Right forelimb (tissue), 1 donor: Measurements from ENCODE around the gene PRODH.
"Not testable (repeated sequence)": the region's sequence is repeated elsewhere in the genome, so short reads cannot be mapped to it uniquely, and the experiment has no call there.

Experiments used
- DNase-seq: peaks from one replicate; pipeline ENCODE4 v3.0.0-alpha.2; 2018

The PRODH gene

GRCh38 chr22:18952022-18952421 is 15.9 kb upstream of the PRODH start:
- DNase-seq: no peak

- DNase-seq: no peak
Observed at GRCh38 chr22:18950141-18950540, 14.0 kb upstream of the PRODH start.

GRCh38 chr22:18947905-18948304 is 11.8 kb upstream of the PRODH start:
- DNase-seq: no peak

GRCh38 chr22:18947105-18947504 is 11.0 kb upstream of the PRODH start:
- not testable (repeated sequence) for DNase-seq

- DNase-seq: not testable (repeated sequence)
Observed at GRCh38 chr22:18938691-18939090, 2.6 kb upstream of the PRODH start.

- DNase-seq: not testable (repeated sequence)
Observed at GRCh38 chr22:18934688-18935087, 1.4 kb downstream of the PRODH start.

- no peak for DNase-seq
Observed at GRCh38 chr22:18933914-18934313, 2.2 kb downstream of the PRODH start.

GRCh38 chr22:18931905-18932652 is 4.0 kb downstream of the PRODH start:
- no peak for DNase-seq

- DNase-seq: no peak
Observed at GRCh38 chr22:18929459-18929858, 6.6 kb downstream of the PRODH start.

GRCh38 chr22:18927573-18927972 is 8.5 kb downstream of the PRODH start:
- DNase-seq: no peak

- DNase-seq: no peak
Observed at GRCh38 chr22:18927020-18927419, 9.1 kb downstream of the PRODH start.

- no peak for DNase-seq
Observed at GRCh38 chr22:18925368-18926064, 10.6 kb downstream of the PRODH start.

- not testable (repeated sequence) for DNase-seq
Observed at GRCh38 chr22:18920257-18920902, 15.7 kb downstream of the PRODH start.

GRCh38 chr22:18917818-18918217 is 18.3 kb downstream of the PRODH start:
- not testable (repeated sequence) for DNase-seq

- not testable (repeated sequence) for DNase-seq
Observed at GRCh38 chr22:18915550-18915949, 20.5 kb downstream of the PRODH start.

- not testable (repeated sequence) for DNase-seq
Observed at GRCh38 chr22:18914558-18914957, 21.5 kb downstream of the PRODH start.

GRCh38 chr22:18912264-18912946 is 23.7 kb downstream of the PRODH start:
- DNase-seq: not testable (repeated sequence)

- not testable (repeated sequence) for DNase-seq
Observed at GRCh38 chr22:18911535-18911934, 24.6 kb downstream of the PRODH start.

- DNase-seq: no peak
Observed at GRCh38 chr22:18909556-18909955, 26.5 kb downstream of the PRODH start.

- no peak for DNase-seq
Observed at GRCh38 chr22:18906896-18907295, 29.2 kb downstream of the PRODH start.

- not testable (repeated sequence) for DNase-seq
Observed at GRCh38 chr22:18906410-18906745, 29.7 kb downstream of the PRODH start.

- no peak for DNase-seq
Observed at GRCh38 chr22:18905540-18906409, 30.3 kb downstream of the PRODH start, which contains the start of gene DGCR6. TSS of gene DGCR6 (plus strand) at chr22:18906320. CDS start at chr22:18906375, 55 bp downstream.
